G401.6 (cell line): ENCODE results near the gene FOXP4.

Experiments
- FAIRE-seq: peaks from 2 replicates; lab custom pipeline; 2012; peaks lifted over from hg19 to GRCh38; lab: Jason Lieb, UNC

Gene FOXP4

DNA sequence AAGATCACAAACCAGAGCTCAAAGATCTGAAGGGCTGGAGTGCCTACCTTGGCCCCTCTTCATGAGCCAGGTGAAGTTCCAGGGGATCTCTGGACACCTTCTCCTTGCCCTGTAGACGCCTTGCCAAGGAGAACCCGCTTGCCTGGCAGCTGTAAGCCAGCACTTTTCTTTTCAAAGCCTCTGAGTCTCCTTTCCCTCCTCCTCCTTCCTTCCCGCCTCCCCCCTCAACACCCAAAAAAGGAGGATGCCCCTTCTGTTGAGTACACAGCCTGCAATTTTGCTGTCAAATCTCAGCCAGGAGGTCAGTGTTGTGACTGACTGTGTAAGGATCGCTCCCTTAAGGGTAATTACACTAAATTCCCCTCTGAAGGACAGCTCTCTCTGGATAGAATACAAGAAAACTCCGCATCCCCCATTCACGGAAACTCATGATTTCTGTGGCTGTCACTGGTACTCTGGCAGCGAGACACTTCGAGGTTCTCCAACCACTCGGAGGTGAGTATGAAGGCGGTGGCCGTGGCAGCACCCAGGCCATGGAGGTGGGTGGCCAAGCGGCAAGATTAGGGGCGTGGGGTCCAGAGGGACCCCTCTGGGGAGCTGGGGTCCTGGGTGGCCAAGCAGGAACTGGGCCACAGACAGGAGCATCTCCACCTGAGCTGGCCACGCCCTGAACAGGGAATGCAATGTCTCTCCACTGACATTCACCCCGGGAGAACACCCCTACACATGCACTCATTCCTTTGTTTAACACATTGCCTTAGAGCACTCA is 23.2 kb upstream of the FOXP4 start:
- FAIRE-seq: no peak

GRCh38 chr6:41523915-41524633 is 22.1 kb upstream of the FOXP4 start:
- FAIRE-seq: no peak

GRCh38 chr6:41524634-41525011 is 21.6 kb upstream of the FOXP4 start:
- FAIRE-seq: no peak

GRCh38 chr6:41527721-41528408 is 18.3 kb upstream of the FOXP4 start:
- FAIRE-seq: no peak

DNA sequence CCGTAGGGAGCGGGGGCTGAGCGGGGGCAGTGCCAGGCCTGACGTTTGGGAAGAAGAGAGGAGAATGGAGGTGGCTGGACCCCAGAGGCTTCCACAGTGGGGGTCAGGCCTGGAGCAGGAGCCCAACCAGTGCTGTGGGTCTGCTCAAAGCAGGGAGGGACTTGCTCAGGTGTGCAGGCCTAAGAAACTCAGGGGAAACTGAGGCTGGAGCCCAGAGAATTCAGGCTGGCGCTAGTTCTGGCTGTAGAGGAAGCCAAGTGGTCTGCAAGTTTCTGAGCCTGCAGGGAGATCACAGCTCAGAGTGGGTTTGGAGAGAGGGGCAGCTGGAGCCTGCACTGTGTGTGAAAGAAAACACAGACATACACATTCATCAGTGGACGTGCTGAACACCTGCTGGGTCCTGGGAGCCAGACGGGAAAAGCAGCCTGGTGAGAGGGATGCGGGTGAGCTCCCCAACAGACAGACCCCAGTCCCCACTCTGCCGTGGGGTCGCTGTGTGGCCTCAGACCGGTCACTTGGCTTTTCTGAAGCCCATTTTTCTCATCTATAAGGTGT is 17.7 kb upstream of the FOXP4 start:
- FAIRE-seq: no peak

DNA sequence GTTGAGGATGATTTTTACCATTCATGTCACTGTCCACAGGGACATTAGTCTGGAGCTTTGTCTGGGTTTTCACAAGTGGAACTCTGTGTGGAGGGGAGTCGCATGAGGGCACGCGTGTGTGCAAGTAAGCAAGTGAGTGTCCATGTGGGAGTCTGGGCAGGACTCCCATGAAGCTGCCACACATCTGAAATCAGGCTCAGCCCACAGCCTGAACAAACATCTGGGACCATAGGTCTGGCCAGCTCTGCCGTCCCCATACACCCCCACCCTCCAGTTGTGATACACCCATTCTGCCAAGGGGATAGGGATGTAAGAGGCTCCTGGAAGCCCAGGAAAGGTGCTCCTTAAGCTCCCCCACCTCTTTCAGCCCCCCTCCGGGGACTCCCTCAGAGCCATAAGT is 17.1 kb upstream of the FOXP4 start:
- no peak for FAIRE-seq

GRCh38 chr6:41529970-41530369 is 16.2 kb upstream of the FOXP4 start:
- no peak for FAIRE-seq

GRCh38 chr6:41530476-41530875 is 15.7 kb upstream of the FOXP4 start:
- no peak for FAIRE-seq

DNA sequence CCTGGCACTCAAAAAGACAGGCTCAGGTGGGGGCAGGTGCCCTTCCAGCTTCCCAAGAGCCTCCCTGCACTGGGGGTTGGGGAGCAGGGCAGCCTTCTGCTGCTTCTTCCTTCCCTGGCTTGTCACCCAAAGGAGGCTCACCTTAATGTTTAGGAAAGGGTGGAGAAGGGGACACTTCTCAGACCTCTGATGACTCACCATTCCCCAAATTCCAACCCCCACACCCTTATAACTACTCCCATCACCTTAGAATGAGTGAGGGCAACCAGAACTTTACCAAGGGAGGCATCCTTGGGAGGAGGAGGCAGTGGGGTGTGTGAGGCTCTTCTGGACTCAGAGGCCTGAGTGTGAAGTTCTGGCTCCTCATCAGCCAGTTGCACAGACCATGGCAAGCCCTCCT is 15.2 kb upstream of the FOXP4 start:
- FAIRE-seq: no peak

DNA sequence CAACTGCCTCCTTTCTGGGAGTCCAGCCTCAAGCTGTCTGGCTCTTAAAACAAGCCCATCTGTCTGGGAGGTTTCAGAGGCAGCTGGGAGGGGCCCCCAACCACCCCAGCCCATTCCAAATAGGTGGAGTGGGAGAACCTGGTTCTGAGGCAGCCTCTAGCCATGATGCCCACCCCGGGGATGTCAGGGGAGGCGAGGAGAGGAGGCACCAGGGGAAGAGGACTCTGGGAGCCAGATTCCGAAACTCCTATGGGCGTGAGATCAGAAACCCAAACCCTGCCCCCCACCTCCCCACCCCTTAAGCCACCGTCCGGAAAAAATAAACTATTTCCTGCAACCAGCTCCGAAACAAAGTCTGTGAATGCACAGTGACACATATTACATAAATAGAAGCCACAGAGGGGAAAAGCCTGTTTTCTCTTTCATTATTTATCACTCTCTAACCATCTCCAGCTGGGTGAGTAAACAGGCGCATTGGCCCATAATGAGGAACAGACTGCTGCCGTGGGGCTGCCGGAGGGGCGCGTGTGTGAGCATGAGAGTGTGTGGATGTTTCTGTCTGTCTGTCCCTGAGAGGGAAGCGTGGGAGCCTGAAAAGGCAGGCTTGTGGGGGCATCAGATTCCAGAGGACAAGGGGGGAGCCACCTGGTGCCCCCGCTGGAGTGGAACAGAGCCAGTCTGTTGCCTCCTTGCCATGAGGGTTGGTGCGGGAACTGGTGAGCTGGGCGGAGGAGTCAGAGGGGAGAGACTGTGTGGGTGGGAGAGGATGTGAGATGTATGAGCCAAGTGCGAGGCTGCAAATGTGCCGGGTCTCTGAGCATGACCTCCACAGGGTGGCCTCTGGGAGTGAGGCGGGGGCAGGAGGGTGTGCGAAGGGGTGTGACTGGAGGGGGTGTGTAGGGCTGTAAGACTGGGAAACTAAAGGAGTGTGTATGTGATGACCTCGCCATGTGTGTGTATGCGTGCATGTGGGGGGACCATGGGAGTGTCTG is 14.3 kb upstream of the FOXP4 start:
- FAIRE-seq: no peak

DNA sequence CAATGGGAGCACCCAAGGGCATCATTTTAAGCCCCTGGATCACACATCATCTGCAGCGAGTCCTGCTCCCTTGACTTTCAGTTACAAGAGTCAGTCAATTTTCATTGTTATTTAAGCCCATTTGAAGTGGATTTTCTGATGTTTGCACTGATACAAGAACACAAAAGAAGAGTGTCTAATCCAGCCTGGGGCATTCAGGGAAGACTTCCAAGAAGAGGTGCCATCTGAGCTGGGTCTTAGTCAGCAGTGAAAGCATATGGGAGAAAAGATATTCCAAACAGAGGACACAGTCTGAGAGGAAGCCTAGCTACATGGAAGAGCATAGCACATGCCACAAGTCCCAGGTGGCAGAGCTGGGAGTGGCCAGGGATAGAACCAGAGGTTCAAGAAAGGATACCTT is 10.4 kb upstream of the FOXP4 start:
- FAIRE-seq: no peak

DNA sequence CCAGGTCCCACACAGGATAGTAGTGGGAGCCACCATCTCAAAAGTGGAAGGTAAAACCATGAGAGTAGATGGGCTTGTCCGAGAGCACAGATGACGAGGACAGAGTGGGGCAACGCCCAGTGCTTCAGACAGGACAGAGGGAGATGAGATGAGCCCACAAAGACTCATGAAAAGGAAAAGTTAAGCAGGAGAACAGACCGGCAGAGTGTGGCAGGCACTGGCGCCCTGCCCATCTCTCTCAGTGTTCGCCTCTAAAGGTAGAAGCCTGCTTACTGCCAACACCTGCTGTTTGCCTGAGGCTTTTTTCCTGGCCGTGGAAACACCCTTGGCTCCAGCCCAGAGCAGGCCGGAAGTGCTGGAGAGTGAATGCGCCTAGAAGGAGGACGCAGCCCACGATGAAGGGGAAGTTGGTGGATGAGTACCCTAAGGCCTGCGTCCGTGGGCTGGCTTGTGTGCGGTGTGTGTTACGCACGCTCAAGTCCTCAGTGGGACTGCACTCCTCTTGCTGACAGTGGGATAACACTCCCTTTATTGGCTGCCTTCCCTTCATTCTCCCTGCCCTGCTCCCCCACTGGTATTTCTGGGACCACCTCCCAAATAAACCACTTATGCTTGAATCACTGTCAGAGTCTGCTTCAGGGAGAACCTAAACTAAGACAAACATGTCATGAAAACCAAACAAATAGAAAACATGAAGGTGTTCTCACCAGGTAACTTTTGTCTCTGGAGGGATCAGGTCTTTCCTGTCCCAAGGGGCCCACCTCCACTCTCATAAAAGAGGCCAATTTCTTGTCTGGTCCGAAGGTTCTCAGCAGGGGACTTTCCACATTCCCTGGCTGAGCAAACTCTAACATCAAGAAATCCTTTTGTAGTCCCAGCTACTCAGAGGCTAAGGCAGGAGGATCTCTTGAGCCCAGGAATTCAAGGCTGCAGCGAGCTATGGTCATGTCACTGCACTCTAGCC is 9.1 kb upstream of the FOXP4 start:
- FAIRE-seq: no peak

GRCh38 chr6:41538556-41539182 is 7.5 kb upstream of the FOXP4 start:
- no peak for FAIRE-seq

DNA sequence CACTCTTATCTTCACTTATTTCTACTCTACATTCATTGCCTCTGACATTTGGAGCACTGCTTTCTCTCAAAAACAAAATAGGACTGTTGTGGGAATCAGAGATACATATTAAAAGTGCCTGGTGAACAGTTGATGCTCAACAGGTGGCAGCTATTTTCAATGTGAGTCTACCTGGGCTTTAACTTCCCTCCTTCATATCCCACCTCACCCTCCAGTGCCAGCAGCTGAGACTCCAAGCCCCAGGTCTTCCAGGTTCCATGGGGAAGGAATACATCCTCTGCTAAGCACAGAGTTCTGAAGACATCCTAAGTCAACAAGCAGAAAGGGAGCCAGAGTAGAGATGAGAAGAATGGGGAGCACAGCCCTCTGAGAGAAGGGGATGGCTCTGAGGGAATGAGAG is 7.0 kb upstream of the FOXP4 start:
- FAIRE-seq: no peak

GRCh38 chr6:41541364-41541763 is 4.8 kb upstream of the FOXP4 start:
- FAIRE-seq: no peak

GRCh38 chr6:41543087-41543486 is 3.1 kb upstream of the FOXP4 start:
- FAIRE-seq: no peak

DNA sequence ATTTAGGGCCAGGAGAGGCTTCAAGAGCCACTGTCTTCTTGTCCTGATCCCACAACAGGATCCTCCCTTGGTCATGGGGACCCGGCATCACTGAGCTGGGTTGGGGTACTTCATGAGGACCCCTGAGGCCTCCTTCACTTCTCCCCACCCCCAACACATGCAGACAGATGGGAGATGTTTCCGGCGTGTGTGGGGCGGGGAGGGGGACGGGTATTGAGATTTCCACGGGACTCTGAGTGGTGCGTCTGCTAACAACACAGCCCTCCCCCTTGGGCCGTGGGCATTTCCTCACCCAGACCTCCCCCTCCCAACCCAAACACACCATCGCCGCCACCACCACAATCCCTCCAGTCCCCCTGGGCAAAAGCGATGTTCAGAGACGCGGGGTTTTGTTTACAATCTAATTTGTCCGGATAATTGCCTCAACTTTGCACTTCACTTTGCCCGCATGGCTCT is 906 bp upstream of the FOXP4 start:
- FAIRE-seq: no peak

- no peak for FAIRE-seq
Observed at GRCh38 chr6:41546475-41546865, 289 bp downstream of the FOXP4 start.

DNA sequence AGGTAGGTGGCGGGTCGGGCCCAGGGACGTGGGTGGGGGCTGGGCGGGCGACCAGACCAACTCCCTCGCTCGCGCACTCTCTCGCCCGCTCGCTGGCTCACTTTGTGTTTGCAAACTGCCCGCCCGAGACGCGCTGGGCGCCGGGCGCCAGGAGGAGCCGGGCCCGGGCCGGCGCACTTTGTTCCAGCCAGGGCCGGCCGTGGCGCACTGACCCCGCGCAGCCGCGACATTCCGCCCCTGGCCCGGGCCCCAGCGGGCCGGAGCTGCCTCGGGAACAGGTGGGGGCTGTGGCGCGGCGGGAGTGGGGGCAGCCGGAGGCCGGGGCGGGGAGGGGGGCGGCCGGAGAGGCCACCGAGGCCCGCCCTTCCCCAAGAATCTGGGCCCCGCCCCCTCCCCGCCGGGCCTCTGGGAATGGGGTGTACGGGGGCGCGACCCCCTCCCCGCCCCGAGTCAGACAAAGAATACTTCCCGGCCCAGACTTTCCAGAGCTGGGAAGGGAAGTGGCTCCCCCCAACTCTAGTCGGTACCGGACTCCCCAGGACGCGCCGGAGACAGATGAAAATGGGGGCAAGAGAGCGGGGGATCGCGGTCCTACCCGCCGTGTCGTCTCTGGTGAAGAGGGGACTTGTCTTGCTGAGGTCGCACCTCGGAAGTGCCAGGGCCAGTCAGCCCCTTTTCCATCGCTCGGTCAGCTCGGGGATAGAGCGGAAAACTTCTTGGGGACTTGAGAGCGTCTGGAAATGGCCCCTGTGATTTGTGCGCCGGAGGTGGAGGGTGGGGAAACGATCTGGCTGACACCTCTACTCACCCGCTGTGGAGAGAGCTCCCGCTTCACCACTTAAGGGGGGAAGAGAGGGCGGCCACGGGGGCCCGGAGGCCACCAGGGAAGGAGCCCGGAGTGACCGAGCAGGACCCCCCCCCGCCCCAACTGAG is 951 bp downstream of the FOXP4 start:
- FAIRE-seq: no peak
